Fibroblast of skin of scalp (primary cell): ENCODE results near the gene ELP4. TPM values are rescaled to one million over a fixed set of nuclear protein-coding genes. Genes with fewer than 3 reads are reported as not detected.
"Not testable (repeated sequence)": the region's sequence is repeated elsewhere in the genome, so short reads cannot be mapped to it uniquely, and the experiment has no call there.

Source experiments
- DNase-seq: peaks from one replicate; pipeline ENCODE4 v3.0.0-alpha.2; 2013
- polyA plus RNA-seq, 2 experiments: library from polyadenylated mRNA; unstranded; fragments of 120-200 nt; gene quantifications; one replicate each; pipeline ENCODE4 v1.2.1, GENCODE V29; 2013; ENCODE audit not compliant: insufficient read length in 2 of 2

ELP4 gene, protein sequence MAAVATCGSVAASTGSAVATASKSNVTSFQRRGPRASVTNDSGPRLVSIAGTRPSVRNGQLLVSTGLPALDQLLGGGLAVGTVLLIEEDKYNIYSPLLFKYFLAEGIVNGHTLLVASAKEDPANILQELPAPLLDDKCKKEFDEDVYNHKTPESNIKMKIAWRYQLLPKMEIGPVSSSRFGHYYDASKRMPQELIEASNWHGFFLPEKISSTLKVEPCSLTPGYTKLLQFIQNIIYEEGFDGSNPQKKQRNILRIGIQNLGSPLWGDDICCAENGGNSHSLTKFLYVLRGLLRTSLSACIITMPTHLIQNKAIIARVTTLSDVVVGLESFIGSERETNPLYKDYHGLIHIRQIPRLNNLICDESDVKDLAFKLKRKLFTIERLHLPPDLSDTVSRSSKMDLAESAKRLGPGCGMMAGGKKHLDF
- polyA plus RNA-seq (2013, experiment 1 of 2; ENCODE audit: insufficient read length): 11.8 TPM
- polyA plus RNA-seq (2013, experiment 2 of 2; ENCODE audit: insufficient read length): 14.2 TPM

GRCh38 chr11:31509429-31510345 lies at the start of gene ELP4, which contains the start of gene IMMP1L:
Gene ELP4 (plus strand): TSS chr11:31509767. CDS start chr11:31509785, 18 bp downstream.
Gene IMMP1L (minus strand): TSS chr11:31509622. CDS start chr11:31463276, 46,346 bp downstream.
- peak; percentile 95 for DNase-seq

DNA sequence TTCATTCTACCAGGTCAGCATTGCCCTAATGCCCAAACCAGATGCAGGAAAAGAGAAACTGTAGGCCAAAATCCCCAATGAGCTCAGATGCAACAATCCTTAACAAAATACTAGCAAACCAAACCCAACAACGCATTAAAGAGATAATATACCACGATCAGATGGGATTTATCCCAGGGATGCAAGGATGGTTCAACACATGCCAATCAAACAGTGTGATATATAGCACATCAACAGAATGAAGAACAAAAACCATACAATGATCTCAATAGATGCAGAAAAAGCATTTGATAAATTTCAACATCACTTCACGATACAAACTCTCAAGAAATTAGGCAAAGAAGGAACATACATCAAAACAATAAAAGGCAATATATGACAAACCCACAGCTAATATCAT lies 45.1 kb upstream of the ELP4 start:
- DNase-seq: no peak

DNA sequence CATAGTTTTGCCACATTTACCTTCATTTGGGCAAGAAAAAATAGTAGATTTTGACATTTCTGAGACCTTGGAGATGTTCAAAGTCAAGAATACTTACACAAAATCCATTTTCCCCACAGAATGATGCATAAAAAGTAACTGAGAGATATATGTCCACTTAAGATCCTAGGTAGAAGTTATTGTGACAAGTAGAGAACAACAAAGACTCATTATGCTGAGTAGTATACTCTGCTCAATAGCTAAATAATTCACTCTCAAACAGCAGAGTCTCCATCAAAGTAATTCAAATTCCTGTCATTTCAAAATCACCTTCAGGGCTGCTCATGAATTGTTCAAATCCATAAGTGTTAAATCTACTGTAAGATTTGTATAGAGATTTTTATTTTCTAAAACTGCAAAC lies 35.5 kb upstream of the ELP4 start:
- DNase-seq: no peak

DNA sequence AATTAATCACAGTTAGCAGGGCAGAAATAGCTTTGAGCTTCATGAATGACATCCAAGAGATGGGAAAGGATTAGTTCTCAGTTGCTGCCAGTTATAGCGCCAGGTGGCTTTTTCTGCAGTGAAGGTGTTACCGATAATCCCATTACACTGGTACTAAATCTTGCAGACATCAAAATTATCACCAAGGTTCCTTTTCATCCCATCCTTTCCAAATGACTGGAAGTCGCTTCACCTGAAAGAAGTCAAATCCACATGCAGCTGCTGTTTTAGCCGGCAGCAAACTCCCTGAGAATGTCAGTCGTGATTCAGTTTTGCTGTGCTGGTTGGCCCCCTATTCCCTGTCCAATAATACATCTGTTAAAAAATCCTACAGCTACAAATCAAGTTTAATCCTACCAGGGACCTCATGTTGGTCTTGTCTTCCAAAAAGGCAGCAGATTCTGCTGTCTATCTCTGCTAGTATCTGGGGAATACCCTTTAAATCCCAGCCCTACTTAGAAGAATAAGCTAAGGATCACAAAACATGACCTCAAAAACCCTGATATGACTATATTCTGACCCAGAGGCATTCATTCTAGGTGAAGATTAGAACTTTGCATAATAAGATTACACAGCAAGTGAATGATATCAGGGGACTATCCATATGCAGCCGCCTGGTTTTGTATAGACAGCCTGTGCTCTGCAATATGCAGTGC lies 31.9 kb upstream of the ELP4 start:
- DNase-seq: no peak

DNA sequence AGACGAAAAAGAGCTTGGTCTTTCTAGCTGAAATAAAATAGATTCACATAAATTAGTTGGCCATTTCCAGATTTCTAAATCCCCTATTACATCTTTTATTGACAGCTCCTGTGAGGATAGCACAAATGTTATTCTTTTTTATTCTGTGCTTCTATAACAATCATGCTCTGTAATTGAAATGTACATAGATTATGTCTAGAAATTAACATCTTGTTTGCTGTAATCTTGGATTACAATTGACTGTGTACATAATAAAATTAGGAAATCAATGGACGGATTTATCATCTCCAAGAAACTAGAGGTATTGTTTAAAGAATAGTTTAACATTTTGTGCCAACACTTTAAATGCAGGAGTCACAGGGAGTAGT lies 31.4 kb upstream of the ELP4 start:
- no peak for DNase-seq

DNA sequence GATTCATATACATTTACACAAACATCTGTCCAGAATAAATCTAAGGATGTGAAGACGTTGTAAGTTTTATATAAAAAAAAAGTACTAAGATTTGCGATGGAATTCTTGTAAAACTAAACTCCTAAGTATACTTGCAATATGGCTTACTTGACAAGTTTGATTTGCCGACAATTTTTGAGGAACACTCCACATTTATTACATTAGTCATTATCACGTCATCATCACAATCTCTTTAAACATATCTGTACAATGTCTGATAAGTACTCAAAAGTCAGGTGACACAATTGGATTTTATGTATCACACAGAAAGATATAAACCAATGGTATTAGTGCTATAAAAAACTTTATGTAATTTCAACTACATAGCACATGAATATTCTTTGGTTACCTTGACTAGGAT lies 30.5 kb upstream of the ELP4 start:
- DNase-seq: no peak

DNA sequence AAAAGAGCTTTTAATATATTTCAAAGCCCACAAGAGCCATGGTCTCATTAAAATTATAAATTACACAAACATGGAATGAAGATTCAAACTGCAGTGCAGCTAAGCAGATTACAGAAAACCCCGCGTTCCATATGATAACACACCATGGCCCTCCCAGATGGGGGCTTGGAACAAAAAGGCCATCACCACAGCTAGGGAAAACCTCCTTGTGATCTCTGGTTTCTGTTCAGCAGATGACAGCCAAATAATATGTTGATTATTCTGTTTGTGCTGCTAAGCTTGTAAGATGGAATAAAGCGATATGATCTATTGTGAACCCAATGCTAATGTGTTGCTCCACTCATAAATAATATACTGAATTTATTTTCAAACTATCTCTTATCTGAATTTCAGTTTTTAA lies 28.6 kb upstream of the ELP4 start:
- no peak for DNase-seq

- DNase-seq: peak; percentile 24
These were observed 25.1 kb upstream of the ELP4 start for GRCh38 chr11:31484497-31484896.

DNA sequence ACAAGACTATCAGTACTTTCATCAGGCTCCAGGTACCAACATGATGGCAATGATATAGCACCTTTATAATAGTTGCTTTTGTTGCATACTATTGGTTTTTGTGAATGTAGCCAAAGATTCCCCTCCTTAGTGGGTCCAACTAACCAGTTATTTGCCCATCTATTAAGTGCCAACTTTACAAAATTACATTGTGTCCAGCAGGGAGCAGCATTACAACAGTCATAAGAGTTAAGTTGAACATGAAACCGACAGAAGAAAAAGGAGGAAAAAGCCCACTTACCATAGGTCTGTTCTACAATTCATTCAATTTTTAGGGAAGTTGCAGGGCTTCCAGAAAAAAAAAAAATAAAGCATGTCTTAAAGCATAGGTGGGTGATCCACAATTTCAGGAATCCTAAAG lies 21.7 kb upstream of the ELP4 start:
- peak; percentile 66 for DNase-seq

DNA sequence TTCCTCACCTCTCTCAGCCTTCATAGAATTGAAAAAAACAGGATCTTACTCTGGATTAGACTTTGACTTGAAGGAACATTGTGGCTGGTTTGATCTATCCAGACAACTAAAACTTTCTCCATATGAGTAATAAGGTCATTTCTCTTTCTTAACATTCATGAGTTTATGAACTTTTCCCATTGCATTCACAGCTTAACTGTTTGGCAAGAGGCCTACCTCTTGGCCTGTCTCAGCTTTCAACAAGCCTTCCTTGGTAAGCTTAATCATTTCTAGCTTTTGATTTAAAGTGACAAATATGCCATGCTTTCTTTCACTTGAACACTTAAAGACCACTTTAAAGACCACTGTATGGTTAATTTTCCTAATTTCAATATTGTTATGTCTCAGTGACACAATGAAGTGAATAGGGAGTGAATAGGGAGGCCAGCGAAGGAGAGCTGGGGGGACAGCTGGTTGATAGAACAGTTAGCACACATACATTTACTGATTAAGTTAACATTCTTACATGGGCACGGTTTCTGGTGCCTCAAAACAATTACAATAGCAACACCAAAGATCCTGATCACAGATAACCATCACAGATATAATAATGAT lies 17.1 kb upstream of the ELP4 start:
- peak; percentile 3 for DNase-seq

GRCh38 chr11:31493235-31493634 lies 16.3 kb upstream of the ELP4 start:
- DNase-seq: no peak

DNA sequence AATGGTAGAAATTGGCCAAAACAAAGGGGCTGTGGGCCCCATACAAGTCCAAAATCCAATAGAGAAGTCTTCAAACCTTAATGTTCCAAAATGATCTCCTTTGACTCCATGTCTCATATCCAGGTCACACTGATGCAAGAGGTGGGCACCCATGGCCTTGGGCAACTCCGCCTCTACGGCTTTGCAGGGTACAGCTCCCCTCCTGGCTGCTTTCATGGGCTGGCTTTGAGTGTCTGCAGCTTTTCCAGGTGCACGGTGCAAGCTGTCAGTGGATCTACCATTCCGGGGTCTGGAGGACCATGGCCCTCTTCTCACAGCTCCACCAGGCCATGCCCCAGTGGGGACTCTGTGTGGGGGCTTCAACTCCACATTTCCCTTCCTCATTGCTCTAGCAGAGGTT lies 15.8 kb upstream of the ELP4 start:
- not testable (repeated sequence) for DNase-seq

DNA sequence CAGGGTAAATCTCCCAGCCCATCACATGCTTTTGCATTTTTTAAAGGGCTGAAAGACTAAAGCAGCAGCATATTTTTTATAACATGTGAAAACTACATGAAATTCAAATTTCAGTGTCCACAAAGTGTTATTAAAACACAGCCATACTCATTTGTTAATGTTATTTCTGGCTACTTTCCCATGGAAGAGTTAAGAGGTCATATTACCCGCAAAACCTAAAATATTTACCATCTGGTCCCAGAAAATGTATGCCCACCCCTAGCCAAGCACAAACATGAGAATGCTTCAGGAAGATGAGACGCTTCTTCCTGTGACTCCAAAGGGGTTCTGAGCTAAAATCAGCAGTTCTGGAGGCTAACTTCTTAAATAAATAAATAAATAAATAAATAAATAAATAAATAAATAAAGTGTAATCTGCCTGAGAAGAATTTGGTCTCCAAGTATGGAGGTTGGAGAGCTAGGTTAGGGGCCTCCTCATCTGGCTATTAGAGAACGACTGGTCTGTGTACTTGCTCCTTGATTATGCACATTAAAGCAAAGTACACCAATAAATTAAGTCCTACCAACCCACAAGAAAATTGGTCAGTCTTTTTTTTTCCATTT lies 9.9 kb upstream of the ELP4 start:
- peak; percentile 58 for DNase-seq

DNA sequence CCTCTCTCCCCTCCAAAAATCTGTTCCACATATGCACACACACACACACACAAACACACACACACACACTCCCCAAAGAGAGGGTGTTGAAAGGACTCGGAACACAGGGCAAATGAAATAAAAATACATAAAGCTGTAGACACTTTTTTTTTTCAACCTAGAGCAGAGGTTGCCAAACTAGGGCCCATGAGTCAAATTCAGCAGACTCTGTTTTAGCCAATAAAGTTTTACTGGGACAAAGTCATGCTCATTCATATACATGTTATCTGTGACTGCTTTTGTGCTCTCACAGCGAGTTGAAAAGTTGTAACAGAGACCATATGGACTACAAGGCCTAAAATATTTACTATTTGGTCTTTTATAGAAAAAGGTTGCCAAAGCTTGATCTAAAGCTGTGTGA lies 9.0 kb upstream of the ELP4 start:
- peak; percentile 0 for DNase-seq

- DNase-seq: no peak
These were observed 527 bp upstream of the ELP4 start for GRCh38 chr11:31509051-31509428.

GRCh38 chr11:31512117-31512516 lies 2.5 kb downstream of the ELP4 start:
- no peak for DNase-seq

- no peak for DNase-seq
These were observed 12.1 kb downstream of the ELP4 start for GRCh38 chr11:31521497-31522150.

GRCh38 chr11:31529189-31529588 lies 19.6 kb downstream of the ELP4 start:
- DNase-seq: no peak

DNA sequence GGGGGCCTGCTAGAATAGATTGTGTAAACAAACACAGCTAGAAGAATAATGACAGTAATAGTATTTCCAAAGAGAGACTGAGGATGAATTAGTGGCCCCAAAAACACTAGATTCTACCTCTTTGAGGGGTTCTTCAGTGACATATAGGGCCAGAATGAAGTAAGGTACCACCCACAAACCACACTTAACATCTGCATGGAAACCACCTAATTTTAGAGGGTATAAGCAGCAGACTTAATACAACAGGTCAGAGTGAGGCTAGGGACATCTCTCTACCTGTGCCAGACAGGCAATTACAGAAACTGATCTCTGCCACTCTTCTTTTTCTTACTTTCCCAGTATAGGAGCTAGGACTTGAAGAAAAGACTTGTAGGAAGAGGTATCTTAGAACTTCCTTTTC lies 20.1 kb downstream of the ELP4 start:
- no peak for DNase-seq

- no peak for DNase-seq
These were observed 21.7 kb downstream of the ELP4 start for GRCh38 chr11:31531293-31531692.

GRCh38 chr11:31535479-31535878 lies 25.9 kb downstream of the ELP4 start:
- DNase-seq: no peak
